Uterus (tissue), 2 donors: Measurements from ENCODE around the gene SEMA3D.

Experiments used
- POLR2A ChIP-seq, 2 donors: fragments of 450-650 bp; IDR thresholded peaks; one replicate each; pipeline ENCODE4 v1.6.1; 2016; ENCODE audit warnings: antibody characterized with exemption in 2 of 2, mild to moderate bottlenecking in 1 of 2, moderate library complexity in 1 of 2
- TF ChIP-seq, protein P1 (sequence below), 4 experiments: fragments of 200-600 bp in 2 of 4; fragments of 450-650 bp in 2 of 4; sonication (generic) in 2 of 4; IDR thresholded peaks; one replicate each; pipeline ENCODE4 v1.5.1; 2016 to 2019; ENCODE audit warnings: antibody characterized with exemption in 4 of 4, mild to moderate bottlenecking in 2 of 4, moderate library complexity in 1 of 4

DNA sequence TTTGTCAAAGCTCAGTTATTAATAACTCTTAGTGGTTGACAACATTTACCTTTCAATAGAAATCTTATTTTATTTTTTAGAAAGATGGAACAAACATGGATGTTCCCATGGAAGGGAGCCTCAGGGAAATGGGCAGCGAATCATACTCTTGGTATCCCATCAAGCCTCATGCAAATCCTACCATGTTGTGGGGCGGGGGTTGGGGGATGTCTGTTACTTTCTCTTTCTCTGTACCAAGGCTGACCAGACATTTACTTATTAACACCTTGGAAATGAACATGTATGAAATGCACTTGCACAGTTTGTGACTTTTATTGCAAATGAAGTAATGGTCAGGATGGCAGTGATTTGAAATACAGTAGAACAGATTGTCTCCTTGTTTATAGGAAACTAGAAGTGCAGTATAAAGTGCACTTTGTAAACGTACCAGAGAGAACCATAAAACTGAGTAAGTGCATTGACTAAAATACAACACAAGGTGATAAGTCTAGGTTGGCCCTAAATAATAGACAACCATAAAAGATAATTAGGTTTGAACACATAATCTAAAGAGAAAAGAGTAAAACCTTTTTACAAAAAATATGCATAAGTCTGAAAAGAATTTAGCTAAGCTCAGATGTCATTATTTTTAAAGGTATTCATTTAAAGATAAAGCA lies 32.4 kb downstream of the SEMA3D start:
- TF ChIP-seq, protein P1, sequence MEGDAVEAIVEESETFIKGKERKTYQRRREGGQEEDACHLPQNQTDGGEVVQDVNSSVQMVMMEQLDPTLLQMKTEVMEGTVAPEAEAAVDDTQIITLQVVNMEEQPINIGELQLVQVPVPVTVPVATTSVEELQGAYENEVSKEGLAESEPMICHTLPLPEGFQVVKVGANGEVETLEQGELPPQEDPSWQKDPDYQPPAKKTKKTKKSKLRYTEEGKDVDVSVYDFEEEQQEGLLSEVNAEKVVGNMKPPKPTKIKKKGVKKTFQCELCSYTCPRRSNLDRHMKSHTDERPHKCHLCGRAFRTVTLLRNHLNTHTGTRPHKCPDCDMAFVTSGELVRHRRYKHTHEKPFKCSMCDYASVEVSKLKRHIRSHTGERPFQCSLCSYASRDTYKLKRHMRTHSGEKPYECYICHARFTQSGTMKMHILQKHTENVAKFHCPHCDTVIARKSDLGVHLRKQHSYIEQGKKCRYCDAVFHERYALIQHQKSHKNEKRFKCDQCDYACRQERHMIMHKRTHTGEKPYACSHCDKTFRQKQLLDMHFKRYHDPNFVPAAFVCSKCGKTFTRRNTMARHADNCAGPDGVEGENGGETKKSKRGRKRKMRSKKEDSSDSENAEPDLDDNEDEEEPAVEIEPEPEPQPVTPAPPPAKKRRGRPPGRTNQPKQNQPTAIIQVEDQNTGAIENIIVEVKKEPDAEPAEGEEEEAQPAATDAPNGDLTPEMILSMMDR (IDR thresholded peaks at IDR 0.05) = no peak
- no peak for TF ChIP-seq POLR2A (IDR thresholded peaks at IDR 0.05)
